Measurements from ENCODE around the gene RHEB.
A peak's percentile ranks its signal among the peaks of the same experiment; 100 is the strongest.
"Not testable (repeated sequence)": the region's sequence is repeated elsewhere in the genome, so short reads cannot be mapped to it uniquely, and the experiment has no call there.

Gene RHEB, protein sequence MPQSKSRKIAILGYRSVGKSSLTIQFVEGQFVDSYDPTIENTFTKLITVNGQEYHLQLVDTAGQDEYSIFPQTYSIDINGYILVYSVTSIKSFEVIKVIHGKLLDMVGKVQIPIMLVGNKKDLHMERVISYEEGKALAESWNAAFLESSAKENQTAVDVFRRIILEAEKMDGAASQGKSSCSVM

DNA sequence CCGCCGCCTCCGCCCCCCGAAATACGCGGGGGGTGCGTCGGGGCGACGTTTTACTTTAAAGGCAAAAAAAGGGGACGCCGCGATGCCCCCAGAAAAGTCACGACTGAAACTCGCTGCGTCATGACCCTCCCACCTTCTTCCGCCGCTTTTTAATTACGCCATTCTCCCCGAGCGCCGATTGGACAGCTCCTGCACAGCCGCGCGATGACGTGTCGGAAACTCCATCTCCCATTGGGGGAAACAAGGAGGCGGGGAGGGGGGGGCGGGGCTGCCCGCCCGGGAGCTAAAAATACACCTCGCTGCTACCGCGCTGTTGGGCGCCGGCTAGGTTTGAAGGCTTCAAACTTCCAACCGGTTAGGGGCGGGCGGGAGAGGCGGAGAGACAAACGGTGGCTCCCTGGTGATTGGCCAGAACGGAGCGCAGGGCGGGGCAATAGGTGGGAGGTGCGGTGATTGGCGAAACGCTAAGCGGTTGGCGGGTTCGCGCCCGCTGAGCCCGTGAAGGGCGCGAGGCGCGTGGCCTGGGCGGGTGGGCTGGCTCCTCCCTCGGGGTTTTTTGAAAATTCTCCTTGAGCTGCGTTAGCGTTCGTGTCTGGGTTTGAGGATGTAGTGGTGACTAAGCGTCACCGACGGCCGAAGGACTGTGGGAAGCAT is at the start of gene RHEB:
Gene RHEB (minus strand): TSS at position 131 of the 654 bp plus-strand sequence. CDS start 384 bp downstream, outside the sequence.
- DNase-seq: peak; percentile 99

- DNase-seq: no peak
Observed at GRCh38 chr7:151566897-151567320, 47.2 kb upstream of the RHEB start.

- DNase-seq: no peak
Observed at GRCh38 chr7:151565541-151565940, 45.8 kb upstream of the RHEB start.

DNA sequence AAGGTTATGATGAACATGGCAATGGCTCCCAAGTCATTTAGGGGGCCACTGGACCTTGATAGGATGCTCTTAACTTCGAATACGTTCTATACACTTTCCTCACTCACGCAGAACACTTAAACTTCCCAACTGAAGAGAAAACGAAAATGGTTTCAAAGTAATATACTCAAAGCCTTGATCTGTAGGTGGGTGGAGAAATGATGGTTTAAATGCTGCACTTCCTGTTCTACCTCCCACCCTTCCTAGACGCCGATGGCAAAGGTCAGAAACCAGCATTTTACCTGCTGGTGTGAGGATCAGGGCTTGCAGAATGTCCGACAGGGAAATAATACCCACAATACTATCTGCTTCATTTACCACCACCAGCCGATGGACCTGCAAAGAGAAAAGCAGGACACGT is 40.5 kb upstream of the RHEB start:
- DNase-seq: no peak

DNA sequence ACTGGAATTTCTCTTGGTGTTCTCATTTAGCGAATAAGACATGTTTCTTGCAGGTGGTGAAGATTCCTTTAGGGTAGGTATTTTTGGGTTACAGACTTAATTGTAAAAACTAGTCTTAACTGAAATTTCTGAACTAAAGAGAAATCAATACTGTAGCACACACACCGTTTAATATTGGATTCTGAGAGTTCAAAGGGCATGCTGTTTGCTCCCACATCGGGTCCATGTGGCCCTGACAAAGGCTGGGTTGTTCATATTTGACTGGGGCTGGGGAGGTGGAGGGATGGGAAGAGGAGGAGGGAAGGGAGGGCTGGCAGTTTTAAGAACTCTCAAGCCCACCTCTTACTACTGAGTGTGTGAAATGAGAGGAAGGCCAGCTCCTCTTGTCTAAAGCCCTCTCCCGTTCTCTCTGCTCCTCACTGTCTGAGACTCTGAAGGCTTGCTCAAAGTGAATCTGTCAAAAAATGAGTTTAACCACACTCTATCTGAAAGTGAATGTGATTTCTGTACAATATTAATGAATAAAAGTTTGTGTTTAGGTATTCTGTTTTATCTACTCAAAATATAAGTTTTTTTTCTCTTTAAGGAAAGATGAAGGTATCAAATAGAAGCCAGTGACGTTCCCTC is 40.0 kb upstream of the RHEB start:
- no peak for DNase-seq

- DNase-seq: no peak
Observed at GRCh38 chr7:151558575-151558974, 38.9 kb upstream of the RHEB start.

DNA sequence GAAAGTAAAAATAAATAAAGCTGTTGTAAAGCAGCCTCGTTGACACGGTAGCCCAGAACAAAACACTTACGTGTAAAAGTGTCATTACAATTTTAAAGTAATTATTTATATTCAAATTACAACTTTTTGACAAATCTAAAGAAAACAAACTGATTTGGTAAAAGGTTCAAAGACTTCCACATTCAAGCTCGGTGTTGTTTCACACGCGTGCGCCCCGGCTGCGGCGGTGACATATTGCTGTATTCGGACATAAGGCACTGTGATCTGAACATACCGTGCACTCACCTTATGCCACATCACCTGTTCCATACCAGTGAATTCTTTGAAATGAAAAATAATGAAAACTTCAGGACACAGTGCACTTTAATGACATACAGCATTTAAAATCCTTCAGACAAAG is 36.9 kb upstream of the RHEB start:
- DNase-seq: no peak

DNA sequence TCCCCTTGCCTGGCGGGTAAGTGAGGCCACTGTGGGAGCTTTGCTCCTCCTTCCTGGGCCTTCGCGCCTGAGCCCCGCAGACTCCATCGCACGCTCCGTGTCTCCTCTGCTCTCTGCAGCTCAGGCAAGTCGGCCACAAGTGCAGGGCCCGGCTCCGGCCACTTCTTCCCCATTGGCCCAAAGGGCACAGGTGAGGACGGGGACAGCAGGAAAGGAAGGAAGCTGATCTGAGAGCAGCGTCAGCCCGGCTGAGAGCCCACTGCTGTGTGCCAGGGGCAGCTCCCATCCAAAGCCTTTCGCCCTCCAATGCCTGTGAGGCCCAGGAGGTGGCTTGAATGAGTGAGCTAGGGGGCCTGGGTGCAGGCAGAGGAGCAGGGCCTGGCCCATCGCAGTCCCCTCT is 33.7 kb upstream of the RHEB start:
- no peak for DNase-seq

GRCh38 chr7:151552352-151553028 is 32.8 kb upstream of the RHEB start:
- DNase-seq: peak; percentile 99

GRCh38 chr7:151551820-151552219 is 32.1 kb upstream of the RHEB start:
- no peak for DNase-seq

DNA sequence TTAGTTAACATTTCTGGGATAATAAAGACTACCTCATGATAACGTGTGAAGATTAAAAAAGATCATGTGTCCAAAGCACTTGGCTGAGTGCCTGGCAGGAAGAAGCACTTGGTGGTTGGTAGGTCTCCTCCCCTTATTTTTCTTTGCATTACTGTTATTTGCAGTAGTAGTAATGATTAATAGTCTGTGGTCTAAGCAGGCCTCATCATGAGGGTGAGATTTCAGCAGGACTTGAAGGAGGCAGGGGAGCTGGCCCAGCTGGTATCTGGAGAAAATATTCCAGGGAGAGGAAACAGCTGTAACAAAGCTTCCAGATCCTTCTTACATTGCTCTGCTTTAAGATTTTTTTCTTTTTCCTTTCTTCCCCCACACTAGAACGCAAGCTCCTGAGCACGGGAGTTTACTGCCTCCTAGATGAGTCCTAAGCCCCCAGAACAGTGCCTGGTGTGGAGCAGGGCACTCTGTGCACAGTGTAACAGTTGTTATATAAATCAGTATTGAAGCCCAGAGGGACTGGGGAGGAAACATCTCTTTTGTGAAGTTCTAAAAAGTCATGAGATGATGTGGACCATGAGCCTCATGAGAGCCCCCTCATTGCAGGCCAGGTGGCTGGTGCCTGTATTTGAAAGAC is 31.1 kb upstream of the RHEB start:
- DNase-seq: peak; percentile 72

GRCh38 chr7:151549644-151550043 is 29.9 kb upstream of the RHEB start:
- no peak for DNase-seq

DNA sequence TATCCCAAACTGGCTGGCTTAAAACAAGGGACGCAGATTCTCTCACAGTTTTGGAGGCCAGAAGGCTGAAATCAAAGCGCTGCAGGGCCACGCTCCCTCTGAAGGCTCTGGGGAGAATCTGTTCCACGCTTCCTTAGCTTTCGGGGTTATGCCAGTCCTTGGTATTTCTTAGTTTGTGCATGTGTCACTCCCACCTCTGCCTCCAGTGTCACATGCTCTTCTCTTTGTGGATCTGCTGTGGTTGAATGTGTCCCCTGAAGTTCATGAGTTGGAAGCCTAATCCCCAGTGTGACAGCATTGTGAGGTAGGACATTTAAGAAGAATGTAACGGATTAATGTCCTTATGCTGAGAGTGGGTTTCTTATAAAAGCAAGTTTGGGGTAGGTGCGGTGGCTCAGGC is 29.4 kb upstream of the RHEB start:
- DNase-seq: no peak

- no peak for DNase-seq
Observed at GRCh38 chr7:151544183-151544582, 24.5 kb upstream of the RHEB start.

DNA sequence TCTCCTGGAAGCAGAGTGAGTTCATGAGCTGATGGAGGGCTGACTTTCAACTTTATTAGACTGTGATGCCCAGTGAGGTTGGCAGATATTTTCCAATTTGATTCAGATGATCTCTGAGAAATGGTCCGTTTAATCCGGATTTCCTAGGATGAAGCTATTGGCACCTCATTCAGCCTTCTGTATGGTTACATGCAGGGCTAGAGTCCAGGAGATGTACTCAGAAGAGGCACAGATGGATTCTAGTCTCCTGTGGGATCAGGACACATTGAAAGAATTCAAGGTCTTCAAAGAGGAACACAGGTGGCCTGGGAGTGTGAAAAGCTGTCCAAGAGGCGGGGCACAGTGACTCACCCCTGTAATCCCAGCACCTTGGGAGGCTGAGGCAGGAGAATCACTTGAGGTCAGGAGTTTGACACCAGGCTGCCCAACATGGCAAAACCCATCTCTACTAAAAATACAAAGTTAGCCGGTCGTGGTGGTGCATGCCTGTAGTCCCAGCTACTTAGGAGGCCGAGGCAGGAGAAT is 23.0 kb upstream of the RHEB start:
- DNase-seq: no peak

DNA sequence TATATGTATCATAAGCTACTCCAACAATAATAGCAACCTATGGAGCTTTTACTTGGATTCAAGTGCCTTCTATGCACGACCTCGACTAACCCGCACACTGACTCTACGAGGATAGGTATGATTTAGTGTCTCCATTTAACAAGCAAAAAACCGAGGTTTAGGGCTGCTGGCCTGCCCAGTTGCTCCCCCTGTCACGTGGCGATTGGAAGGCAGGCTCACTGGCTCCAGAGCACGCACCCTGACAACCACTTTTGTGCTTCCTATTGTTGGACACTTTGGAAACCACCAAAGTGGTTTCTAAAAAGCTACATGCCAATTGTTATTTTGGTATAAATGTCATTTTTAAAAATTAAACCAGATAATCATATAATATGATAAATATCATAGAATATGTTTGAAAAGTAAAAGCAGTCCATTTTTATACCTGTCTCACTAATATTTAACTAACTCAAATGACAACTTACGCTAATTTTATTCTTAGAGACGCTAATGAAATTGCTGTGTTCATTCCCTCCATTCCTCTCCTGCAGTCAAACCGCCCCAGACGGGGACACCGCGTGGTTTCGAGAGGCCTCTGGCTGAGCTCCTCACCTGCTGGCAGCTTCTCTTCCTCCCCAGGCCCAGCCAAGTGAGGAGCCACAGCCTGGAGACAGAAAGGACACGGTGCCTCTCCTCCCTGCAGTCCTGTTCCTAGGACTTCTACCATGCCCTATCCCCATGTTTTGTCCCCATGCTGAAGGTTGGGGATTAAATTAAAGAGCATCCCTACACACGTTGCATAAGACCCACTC is 22.2 kb upstream of the RHEB start:
- no peak for DNase-seq

- no peak for DNase-seq
Observed at GRCh38 chr7:151540146-151540545, 20.5 kb upstream of the RHEB start.

DNA sequence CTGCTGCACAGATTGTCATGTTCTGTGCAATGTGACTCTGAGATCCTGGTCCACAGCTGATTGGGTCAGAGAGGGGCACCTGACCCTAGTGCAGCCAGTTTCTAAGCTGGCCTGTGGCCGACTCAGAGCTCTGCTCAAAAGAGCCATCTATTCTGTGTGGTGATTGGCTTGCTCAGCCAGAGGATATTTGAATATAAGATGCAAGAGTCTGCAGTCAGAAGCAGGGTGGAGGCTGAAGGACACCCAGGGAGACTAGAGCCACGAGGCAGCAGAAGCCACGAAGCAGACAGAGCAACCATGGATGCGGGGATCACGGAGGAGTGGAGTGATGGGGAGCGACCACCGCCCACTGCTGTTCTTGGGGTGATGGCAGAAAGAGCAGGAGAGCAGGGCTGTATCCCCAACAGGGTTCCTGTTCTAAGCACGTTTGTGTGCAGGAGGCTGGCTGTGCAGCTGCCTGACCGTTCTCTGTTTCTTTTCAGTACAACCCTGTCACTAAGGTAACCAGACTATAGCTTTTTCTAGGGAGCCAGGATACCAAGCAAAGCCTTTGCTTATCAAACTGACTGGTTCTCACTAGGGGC is 19.5 kb upstream of the RHEB start:
- DNase-seq: peak; percentile 87

DNA sequence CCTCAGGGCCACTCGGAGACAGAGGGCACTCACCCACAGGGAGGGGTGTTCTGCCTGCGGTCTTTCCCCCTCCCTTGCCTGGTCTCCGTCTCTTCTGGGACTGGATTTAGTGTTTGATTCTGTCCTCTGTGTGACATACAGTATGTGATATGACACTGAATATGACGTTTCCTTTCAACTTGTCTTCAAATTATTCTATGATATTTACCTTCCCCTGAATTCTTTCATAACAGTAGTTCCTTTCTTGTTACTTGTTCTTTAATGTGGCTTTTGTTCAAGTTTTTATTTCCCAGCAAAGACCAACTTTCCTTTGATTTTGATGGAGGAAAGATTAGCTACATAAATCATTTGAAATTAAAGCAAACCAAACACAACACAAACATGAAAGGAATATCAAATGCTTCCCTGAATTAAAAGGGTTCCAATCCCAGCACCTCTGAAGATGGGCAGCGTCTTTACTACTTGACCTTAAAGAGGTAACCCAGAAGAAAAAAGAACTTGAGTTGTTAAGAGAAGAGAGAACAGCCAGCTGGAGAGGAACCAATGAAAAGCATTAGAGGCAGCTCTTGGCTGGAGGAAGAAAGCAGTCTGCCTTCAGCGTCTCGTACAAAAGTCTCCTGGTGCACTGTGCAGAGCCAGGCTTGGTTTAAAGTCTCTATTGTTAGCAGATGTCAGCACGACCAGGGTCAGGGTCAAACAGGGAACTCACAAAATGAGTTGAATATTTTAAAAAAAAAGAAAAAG is 18.3 kb upstream of the RHEB start:
- no peak for DNase-seq

DNA sequence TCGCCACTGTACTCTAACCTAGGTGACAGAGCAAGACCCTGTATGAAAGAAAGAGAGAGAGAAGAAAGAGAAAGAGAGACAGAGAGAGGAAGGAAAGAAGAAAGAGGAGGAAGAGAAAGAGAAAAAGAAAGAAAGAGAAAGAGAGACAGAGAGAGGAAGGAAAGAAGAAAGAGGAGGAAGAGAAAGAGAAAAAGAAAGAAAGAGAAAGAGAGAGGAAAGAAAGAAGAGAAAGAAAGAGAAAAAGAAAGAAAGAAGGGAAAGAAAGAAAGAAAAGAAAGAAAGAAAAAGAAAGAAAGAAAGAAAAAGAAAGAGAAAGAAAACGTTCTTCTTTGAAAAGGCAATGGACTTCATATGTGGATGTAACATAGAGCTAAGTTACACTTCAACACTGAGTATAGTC is 16.5 kb upstream of the RHEB start:
- not testable (repeated sequence) for DNase-seq

DNA sequence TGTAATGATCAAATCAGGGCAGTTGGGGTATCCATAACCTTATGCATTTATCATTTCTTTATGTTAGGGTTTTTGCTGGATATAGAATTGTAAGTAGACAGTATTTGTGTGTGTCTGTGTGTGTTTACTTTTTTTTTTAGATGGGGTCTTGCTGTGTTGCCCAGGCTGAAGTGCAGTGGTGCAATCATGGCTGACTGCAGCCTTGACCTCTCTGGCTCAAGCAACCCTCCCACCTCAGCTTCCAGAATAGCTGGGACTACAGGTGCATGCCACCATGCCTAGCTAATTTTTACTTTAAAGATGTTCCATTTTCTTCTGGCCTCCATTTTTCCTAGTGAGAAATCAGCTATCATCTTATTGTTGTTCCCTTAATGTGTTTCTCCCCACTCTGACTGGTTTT is 10.1 kb upstream of the RHEB start:
- DNase-seq: no peak
